Suppressor macrophage treated with lipopolysaccharide for 4 hours (primary cell): ENCODE data around the gene RAB1B.
"Not testable (repeated sequence)": the region's sequence is repeated elsewhere in the genome, so short reads cannot be mapped to it uniquely, and the experiment has no call there.

Source experiments
- DNase-seq: peaks from one replicate; pipeline ENCODE4 v3.0.0-alpha.2; 2020

The RAB1B gene

GRCh38 chr11:66310803-66311440, 42.5 kb downstream of the RAB1B start:
- DNase-seq = not testable (repeated sequence)

GRCh38 chr11:66311470-66311964, 43.1 kb downstream of the RAB1B start:
- DNase-seq = no peak

GRCh38 chr11:66311965-66312548, 43.6 kb downstream of the RAB1B start:
- peak; percentile 88 for DNase-seq

GRCh38 chr11:66312549-66313320, 44.3 kb downstream of the RAB1B start:
- peak; percentile 98 for DNase-seq

- no peak for DNase-seq
Measured at GRCh38 chr11:66313321-66314185, 45.1 kb downstream of the RAB1B start.

- DNase-seq = no peak
Measured at GRCh38 chr11:66314186-66314501, 45.7 kb downstream of the RAB1B start.

- DNase-seq = no peak
Measured at GRCh38 chr11:66314561-66315497, 46.4 kb downstream of the RAB1B start.

- DNase-seq = no peak
Measured at GRCh38 chr11:66315498-66315885, 47.1 kb downstream of the RAB1B start.

- DNase-seq = no peak
Measured at GRCh38 chr11:66315921-66316811, 47.7 kb downstream of the RAB1B start.

- no peak for DNase-seq
Measured at GRCh38 chr11:66316849-66317251, 48.4 kb downstream of the RAB1B start, which contains the start of gene CD248. Gene CD248, minus strand, starts transcription at chr11:66317044. Its CDS starts 17 bp downstream, at chr11:66317027.

GRCh38 chr11:66317322-66317722, 48.9 kb downstream of the RAB1B start:
- DNase-seq = peak; percentile 15

- peak; percentile 85 for DNase-seq
Measured at GRCh38 chr11:66317723-66318599, 49.5 kb downstream of the RAB1B start.

GRCh38 chr11:66318600-66318970, 50.1 kb downstream of the RAB1B start:
- DNase-seq = no peak

- DNase-seq = not testable (repeated sequence)
Measured at GRCh38 chr11:66320289-66320688, 51.9 kb downstream of the RAB1B start.

- not testable (repeated sequence) for DNase-seq
Measured at GRCh38 chr11:66320748-66321147, 52.3 kb downstream of the RAB1B start.

- DNase-seq = no peak
Measured at GRCh38 chr11:66321606-66322005, 53.2 kb downstream of the RAB1B start.

- DNase-seq = no peak
Measured at GRCh38 chr11:66322732-66323427, 54.4 kb downstream of the RAB1B start.

GRCh38 chr11:66323684-66324083, 55.2 kb downstream of the RAB1B start:
- DNase-seq = no peak

GRCh38 chr11:66324664-66325063, 56.2 kb downstream of the RAB1B start:
- DNase-seq = no peak
